DND-41 (cell line): ENCODE measurements around the gene NBL1.

Source experiments
- EZH2 ChIP-seq: IDR thresholded peaks from 3 replicates; pipeline ENCODE4 v1.6.1; 2012; ENCODE audit warnings: borderline replicate concordance, low read depth, mild to moderate bottlenecking, moderate library complexity, low read length, inconsistent platforms; ENCODE audit not compliant: severe bottlenecking
- TF ChIP-seq, protein P1 (sequence below): IDR thresholded peaks from 2 replicates; pipeline ENCODE4 v1.5.1; 2012; ENCODE audit warnings: borderline replicate concordance, low read length, moderate library complexity, mild to moderate bottlenecking; ENCODE audit not compliant: poor library complexity, severe bottlenecking; ENCODE audit errors: extremely low read depth

GRCh38 chr1:19688041-19688842 is 44.1 kb downstream of the NBL1 start:
- TF ChIP-seq, protein P1, sequence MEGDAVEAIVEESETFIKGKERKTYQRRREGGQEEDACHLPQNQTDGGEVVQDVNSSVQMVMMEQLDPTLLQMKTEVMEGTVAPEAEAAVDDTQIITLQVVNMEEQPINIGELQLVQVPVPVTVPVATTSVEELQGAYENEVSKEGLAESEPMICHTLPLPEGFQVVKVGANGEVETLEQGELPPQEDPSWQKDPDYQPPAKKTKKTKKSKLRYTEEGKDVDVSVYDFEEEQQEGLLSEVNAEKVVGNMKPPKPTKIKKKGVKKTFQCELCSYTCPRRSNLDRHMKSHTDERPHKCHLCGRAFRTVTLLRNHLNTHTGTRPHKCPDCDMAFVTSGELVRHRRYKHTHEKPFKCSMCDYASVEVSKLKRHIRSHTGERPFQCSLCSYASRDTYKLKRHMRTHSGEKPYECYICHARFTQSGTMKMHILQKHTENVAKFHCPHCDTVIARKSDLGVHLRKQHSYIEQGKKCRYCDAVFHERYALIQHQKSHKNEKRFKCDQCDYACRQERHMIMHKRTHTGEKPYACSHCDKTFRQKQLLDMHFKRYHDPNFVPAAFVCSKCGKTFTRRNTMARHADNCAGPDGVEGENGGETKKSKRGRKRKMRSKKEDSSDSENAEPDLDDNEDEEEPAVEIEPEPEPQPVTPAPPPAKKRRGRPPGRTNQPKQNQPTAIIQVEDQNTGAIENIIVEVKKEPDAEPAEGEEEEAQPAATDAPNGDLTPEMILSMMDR: no peak
- no peak for TF ChIP-seq EZH2
